HFF-Myc (cell line): ENCODE results near the gene RNF41.

ENCODE experiments used
- DNase-seq: peaks from one replicate; pipeline ENCODE4 v3.0.0-alpha.2; 2011; ENCODE audit warnings: low read depth; ENCODE audit errors: extremely low read depth
- H3K4me3 ChIP-seq: replicated peaks from 2 replicates; pipeline ENCODE4 v1.5.1; 2011; ENCODE audit warnings: low read depth, mild to moderate bottlenecking, control low read depth, low read length
- CTCF ChIP-seq: IDR thresholded peaks from 2 replicates; pipeline ENCODE4 v1.5.1; 2012; ENCODE audit warnings: mild to moderate bottlenecking, low read depth, low read length, control low read depth; ENCODE audit errors: missing control alignments

RNF41 gene

GRCh38 chr12:56163533-56164344 is 58.0 kb downstream of the RNF41 start:
- no peak for TF ChIP-seq CTCF
- no peak overlapping the region for H3K4me3 ChIP-seq
- DNase-seq = no peak

GRCh38 chr12:56162468-56163290 is 59.0 kb downstream of the RNF41 start:
- no peak overlapping the region for H3K4me3 ChIP-seq
- no peak for TF ChIP-seq CTCF
- DNase-seq = no peak

- TF ChIP-seq CTCF = no peak
- no peak overlapping the region for H3K4me3 ChIP-seq
- no peak for DNase-seq
Measured at GRCh38 chr12:56161690-56162351, 59.9 kb downstream of the RNF41 start.

- no peak for TF ChIP-seq CTCF
- peak overlapping the region; percentile 96 for H3K4me3 ChIP-seq
- no peak for DNase-seq
Measured at GRCh38 chr12:56160894-56161689, 60.6 kb downstream of the RNF41 start.

- no peak for DNase-seq
- no peak for TF ChIP-seq CTCF
- peak overlapping the region; percentile 96 for H3K4me3 ChIP-seq
Measured at GRCh38 chr12:56160193-56160763, 61.4 kb downstream of the RNF41 start.
